Neuronal stem cell (in vitro differentiated cells): ENCODE results near the gene COPS7B.
"Not testable (repeated sequence)": the region's sequence is repeated elsewhere in the genome, so short reads cannot be mapped to it uniquely, and the experiment has no call there.

Experiments
- DNase-seq: peaks from one replicate; pipeline ENCODE4 v3.0.0-alpha.2; 2013; ENCODE audit warnings: low spot score
- H2AFZ ChIP-seq: one replicate; pipeline ENCODE4 v1.6.1; 2013; ENCODE audit warnings: mild to moderate bottlenecking, low read length, inconsistent platforms
- H2AK5ac ChIP-seq: 2 replicates; pipeline ENCODE4 v1.6.1; 2013; ENCODE audit warnings: low read depth, mild to moderate bottlenecking, inconsistent platforms, low read length, moderate library complexity, mixed read lengths
- H2BK120ac ChIP-seq: 2 replicates; pipeline ENCODE4 v1.6.1; 2013; ENCODE audit warnings: low read depth, mild to moderate bottlenecking, inconsistent platforms, low read length, moderate library complexity, mixed read lengths
- H2BK12ac ChIP-seq: one replicate; pipeline ENCODE4 v1.6.1; 2013; ENCODE audit warnings: low read length, inconsistent platforms
- H2BK15ac ChIP-seq: 2 replicates; pipeline ENCODE4 v1.6.1; 2013; ENCODE audit warnings: mild to moderate bottlenecking, low read length, inconsistent platforms, mixed read lengths
- H2BK5ac ChIP-seq: one replicate; pipeline ENCODE4 v1.6.1; 2013; ENCODE audit warnings: inconsistent platforms, mild to moderate bottlenecking, low read length, moderate library complexity
- H3K14ac ChIP-seq: one replicate; pipeline ENCODE4 v1.6.1; 2013; ENCODE audit warnings: low read length, inconsistent platforms
- H3K18ac ChIP-seq: 2 replicates; pipeline ENCODE4 v1.6.1; 2013; ENCODE audit warnings: low read length, inconsistent platforms
- H3K23ac ChIP-seq: 2 replicates; pipeline ENCODE4 v1.6.1; 2013; ENCODE audit warnings: low read depth, mild to moderate bottlenecking, mixed read lengths, low read length, inconsistent platforms; ENCODE audit not compliant: poor library complexity
- H3K27ac ChIP-seq: replicated peaks from 3 replicates; pipeline ENCODE4 v1.5.1; 2013; ENCODE audit warnings: low read length, inconsistent platforms
- H3K27me3 ChIP-seq, 3 experiments: 2 replicates each; pipeline ENCODE4 v1.6.1; 2013; ENCODE audit warnings: low read length in 3 of 3, mild to moderate bottlenecking in 2 of 3, inconsistent platforms in 1 of 3, low read depth in 1 of 3, mixed read lengths in 1 of 3, moderate library complexity in 1 of 3; ENCODE audit not compliant: control insufficient read depth in 3 of 3, insufficient read depth in 3 of 3
- H3K36me3 ChIP-seq, 2 donors: replicated peaks in 1 of 2; 2 replicates each; pipeline ENCODE4 v1.6.1; 2013; ENCODE audit warnings: low read length in 2 of 2; ENCODE audit not compliant: control insufficient read depth in 2 of 2, insufficient read depth in 2 of 2
- H3K4ac ChIP-seq: 2 replicates; pipeline ENCODE4 v1.6.1; 2013; ENCODE audit warnings: inconsistent platforms, mild to moderate bottlenecking, low read length, moderate library complexity
- H3K4me1 ChIP-seq, 2 donors: 1 replicate in 1 of 2; 2 replicates in 1 of 2; pipeline ENCODE4 v1.6.1; 2013; ENCODE audit warnings: low read length in 2 of 2, low read depth in 1 of 2; ENCODE audit not compliant: control insufficient read depth in 2 of 2, insufficient read depth in 1 of 2
- H3K4me2 ChIP-seq: one replicate; pipeline ENCODE4 v1.6.1; 2013; ENCODE audit warnings: mild to moderate bottlenecking, low read length, inconsistent platforms; ENCODE audit not compliant: insufficient read depth, poor library complexity, severe bottlenecking
- H3K4me3 ChIP-seq, 2 donors: 2 replicates each; pipeline ENCODE4 v1.5.1; 2013; ENCODE audit warnings: low read length in 2 of 2, mild to moderate bottlenecking in 2 of 2, inconsistent platforms in 1 of 2, moderate library complexity in 1 of 2
- H3K79me1 ChIP-seq: one replicate; pipeline ENCODE4 v1.6.1; 2013; ENCODE audit warnings: low read depth, mild to moderate bottlenecking, inconsistent platforms, low read length, moderate library complexity
- H3K9ac ChIP-seq: one replicate; pipeline ENCODE4 v1.6.1; 2013; ENCODE audit warnings: mild to moderate bottlenecking, low read depth, low read length, inconsistent platforms; ENCODE audit not compliant: poor library complexity
- H3K9me3 ChIP-seq, 2 donors: replicated peaks in 1 of 2; 2 replicates each; pipeline versions ENCODE3 to v1.6.1; 2013; ENCODE audit warnings: low read length in 2 of 2, mild to moderate bottlenecking in 2 of 2, inconsistent platforms in 1 of 2, low read depth in 1 of 2, mixed read lengths in 1 of 2, moderate library complexity in 1 of 2; ENCODE audit not compliant: control insufficient read depth in 2 of 2, insufficient read depth in 1 of 2
- H4K8ac ChIP-seq: one replicate; pipeline ENCODE4 v1.6.1; 2013; ENCODE audit warnings: low read depth, mild to moderate bottlenecking, inconsistent platforms, low read length, moderate library complexity
- H4K91ac ChIP-seq: one replicate; pipeline ENCODE4 v1.6.1; 2013; ENCODE audit warnings: low read length, low read depth, mild to moderate bottlenecking, inconsistent platforms; ENCODE audit not compliant: poor library complexity
- WGBS, 2 donors: extraction: QIAGEN DNeasy Blood & Tissue Kit; methylation state at CpG; one replicate each; pipeline ENCODE4 v1.1.7; 2013; ENCODE audit warnings: missing lambda C conversion rate in 2 of 2, mixed read lengths in 1 of 2; ENCODE audit not compliant: insufficient read length in 2 of 2, insufficient replicate concordance in 1 of 2; ENCODE audit errors: extremely low coverage in 2 of 2; 5-methylcytosine and 5-hydroxymethylcytosine counted together

Gene COPS7B

GRCh38 chr2:231745303-231746038, 40.8 kb upstream of the COPS7B start:
- H3K4me3 ChIP-seq = no peak overlapping the region
- 100% methylated on average over 1 of the region's 6 CpGs; no CpG with 5 or more reads in 1 of the 2 donors for WGBS, 2 donors
- DNase-seq = peak; percentile 59

DNA sequence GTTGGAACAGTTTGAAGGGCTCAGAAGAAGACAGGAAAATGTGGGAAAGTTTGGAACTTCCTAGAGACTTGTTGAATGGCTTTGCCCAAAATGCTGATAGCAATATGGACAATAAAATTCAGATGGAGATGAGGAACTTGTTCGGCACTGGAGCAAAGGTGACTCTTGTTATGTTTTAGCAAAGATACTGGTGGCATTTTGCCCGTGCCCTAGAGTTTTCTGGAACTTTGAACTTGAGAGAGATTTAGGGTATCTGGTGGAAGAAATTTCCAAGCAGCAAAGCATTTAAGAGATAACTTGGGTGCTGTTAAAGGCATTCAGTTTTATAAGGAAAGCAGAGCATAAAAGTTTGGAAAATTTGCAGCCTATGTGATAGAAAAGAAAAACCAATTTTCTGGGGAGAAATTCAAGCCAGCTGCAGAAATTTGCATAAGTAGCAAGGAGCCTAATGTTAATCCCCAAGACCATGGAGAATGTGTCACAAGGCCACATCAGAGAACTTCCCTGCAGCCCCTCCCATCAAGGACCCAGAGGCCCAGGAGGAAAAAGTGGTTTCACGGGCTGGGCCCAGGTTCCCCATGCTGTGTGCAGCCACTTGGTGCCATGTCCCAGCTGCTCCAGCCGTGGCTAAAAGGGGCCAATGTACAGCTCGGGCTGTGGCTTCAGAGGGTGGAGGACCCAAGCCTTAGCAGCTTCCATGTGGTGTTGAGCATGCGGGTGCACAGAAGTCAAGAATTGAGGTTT, 37.9 kb upstream of the COPS7B start:
- DNase-seq, H2AFZ ChIP-seq: not testable (repeated sequence)

More at GRCh38 chr2:231745303-231746038, 40.8 kb upstream of the COPS7B start:
- no peak overlapping the region for H4K91ac ChIP-seq
- no peak overlapping the region for H3K18ac ChIP-seq
- no peak overlapping the region for H3K9ac ChIP-seq
- H2AFZ ChIP-seq = no peak overlapping the region
- H3K36me3 ChIP-seq = no peaks in the 10 kb centered on the region
- H2BK5ac ChIP-seq = no peak overlapping the region
- H3K4me1 ChIP-seq = peaks cover 14 to 18% of the 10 kb centered on the region in 2 donors
- H2BK12ac ChIP-seq = no peak overlapping the region
- no peak overlapping the region for H2BK120ac ChIP-seq
- no peaks in the 10 kb centered on the region for H3K79me1 ChIP-seq
- no peak overlapping the region for H2BK15ac ChIP-seq
- peak overlapping the region; percentile 57 for H3K27ac ChIP-seq
- H4K8ac ChIP-seq = no peak overlapping the region
- H3K23ac ChIP-seq = no peak overlapping the region
- H3K4me2 ChIP-seq = no peak overlapping the region
- H2AK5ac ChIP-seq = no peak overlapping the region
- H3K27me3 ChIP-seq = no peaks in the 10 kb centered on the region
- no peaks in the 10 kb centered on the region for H3K9me3 ChIP-seq
- no peak overlapping the region for H3K4ac ChIP-seq
- H3K14ac ChIP-seq = no peak overlapping the region

GRCh38 chr2:231749016-231749415, 37.2 kb upstream of the COPS7B start:
- H3K9ac ChIP-seq, H4K91ac ChIP-seq, H2BK12ac ChIP-seq, H2BK120ac ChIP-seq, H3K4ac ChIP-seq, H3K79me1 ChIP-seq, DNase-seq, H4K8ac ChIP-seq, H3K9me3 ChIP-seq, H3K14ac ChIP-seq, H2AFZ ChIP-seq, H3K4me2 ChIP-seq, H3K27me3 ChIP-seq, H3K4me3 ChIP-seq, H3K27ac ChIP-seq, H3K36me3 ChIP-seq, H2BK15ac ChIP-seq, H3K23ac ChIP-seq: not testable (repeated sequence)
- WGBS, 2 donors = no CpG with 5 or more reads among the region's 10 CpGs
- H2BK5ac ChIP-seq = peak overlapping the region; percentile 53
- peaks cover 9 to 12% of the 10 kb centered on the region in 2 donors for H3K4me1 ChIP-seq
- H2AK5ac ChIP-seq = peak overlapping the region; percentile 84
- H3K18ac ChIP-seq = peak overlapping the region; percentile 13

More for the DNA sequence above, 37.9 kb upstream of the COPS7B start:
- not testable (repeated sequence) for H3K9ac ChIP-seq, H3K36me3 ChIP-seq, H3K79me1 ChIP-seq, H4K91ac ChIP-seq, H3K4ac ChIP-seq, H3K18ac ChIP-seq, H3K23ac ChIP-seq, H2BK12ac ChIP-seq, H3K27me3 ChIP-seq, H3K14ac ChIP-seq, H3K27ac ChIP-seq, H3K4me2 ChIP-seq, H3K4me3 ChIP-seq, H4K8ac ChIP-seq, H2BK15ac ChIP-seq, H3K9me3 ChIP-seq, H2BK120ac ChIP-seq
- H2AK5ac ChIP-seq = peak overlapping the region; percentile 84
- H3K4me1 ChIP-seq = peaks cover 14% of the 10 kb centered on the region in 2 donors
- WGBS, 2 donors = no CpG with 5 or more reads among the region's 6 CpGs
- H2BK5ac ChIP-seq = peak overlapping the region; percentile 53
